Midbrain (tissue), 1 donor: ENCODE data around the gene CTXND2.
"Not testable (repeated sequence)": the region's sequence is repeated elsewhere in the genome, so short reads cannot be mapped to it uniquely, and the experiment has no call there.

Source experiments
- DNase-seq: peaks from one replicate; lab custom pipeline; 2025; lab: John Stamatoyannopoulos, UW

CTXND2 gene

DNA sequence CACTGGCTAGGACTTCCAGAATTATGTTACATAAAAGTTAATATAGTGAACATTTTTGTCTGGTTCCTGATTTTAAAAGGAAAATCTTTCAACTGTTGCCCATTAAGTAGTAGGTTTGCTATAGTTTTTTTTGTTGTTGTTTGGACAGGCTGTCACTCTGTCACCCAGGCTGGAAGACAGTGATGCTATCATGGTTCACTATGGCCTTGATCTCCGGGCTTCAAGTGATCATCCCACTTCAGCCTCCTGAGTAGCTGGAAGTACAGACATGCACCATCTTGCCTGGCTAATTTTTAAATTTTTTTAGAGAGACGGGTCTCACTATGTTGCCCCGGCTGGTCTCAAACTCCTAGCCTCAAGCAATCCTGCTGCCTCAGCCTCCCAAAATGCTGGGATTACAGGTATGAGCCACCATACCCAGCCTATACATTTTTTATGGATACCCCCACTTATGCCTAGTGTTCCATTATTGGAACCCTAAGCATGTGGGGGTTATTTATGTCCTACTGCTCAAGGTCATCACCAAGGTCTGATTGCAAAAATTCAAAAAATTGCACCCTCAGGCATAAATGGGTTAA is 6.5 kb downstream of the CTXND2 start:
- no peak for DNase-seq

DNA sequence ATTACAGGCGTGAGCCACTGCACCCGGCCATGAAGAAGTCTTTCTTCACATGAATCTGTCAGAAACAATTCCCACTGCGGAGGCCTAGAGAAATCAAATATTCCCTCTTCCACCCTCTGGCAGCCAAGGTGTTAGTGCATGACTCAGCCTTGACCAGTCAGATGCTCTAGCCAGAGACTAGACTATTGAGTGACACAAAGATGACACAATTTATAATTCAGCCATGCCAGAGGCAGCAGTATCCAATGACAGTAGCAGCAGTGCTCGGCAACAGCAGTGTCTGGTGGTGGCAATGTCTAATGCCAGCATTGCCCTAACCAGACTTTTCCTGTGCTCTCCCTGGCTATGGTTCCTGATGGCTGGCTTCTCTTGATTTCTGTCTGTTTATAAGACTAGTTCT is 8.7 kb downstream of the CTXND2 start:
- no peak for DNase-seq

DNA sequence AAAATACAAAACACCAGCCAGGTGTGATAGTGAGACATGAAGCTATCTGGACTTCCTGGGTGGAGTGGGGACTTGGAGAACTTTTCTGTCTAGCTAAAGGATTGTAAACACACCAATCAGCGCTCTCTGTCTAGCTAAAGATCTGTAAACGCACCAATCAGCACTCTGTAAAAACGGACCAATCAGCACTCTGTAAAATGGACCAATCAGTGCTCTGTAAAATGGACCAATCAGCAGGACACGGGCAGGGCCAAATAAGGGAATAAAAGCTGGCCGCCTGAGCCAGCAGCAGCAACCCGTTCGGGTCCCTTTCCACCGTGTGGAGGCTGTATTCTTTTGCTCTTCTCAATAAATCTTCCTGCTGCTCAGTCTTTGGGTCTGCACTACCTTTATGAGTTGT is 12.9 kb downstream of the CTXND2 start:
- not testable (repeated sequence) for DNase-seq

DNA sequence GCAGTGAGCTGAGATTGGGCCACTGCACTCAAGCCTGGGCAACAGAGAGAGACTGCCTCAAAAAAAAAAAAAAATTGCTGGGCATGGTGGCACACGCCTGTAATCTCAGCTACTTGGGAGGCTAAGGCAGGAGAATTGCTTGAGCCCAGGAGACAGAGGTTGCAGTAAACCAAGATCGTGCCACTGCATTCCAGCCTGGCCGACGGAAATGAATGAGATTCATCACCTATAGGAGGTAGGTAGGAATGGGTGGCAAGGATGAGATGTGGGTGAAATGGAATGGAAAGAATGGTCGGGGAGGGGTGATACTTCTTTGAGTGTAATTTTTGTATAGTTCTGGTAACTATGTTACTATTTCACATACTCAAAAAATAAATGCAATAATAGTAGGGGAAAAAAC is 15.4 kb downstream of the CTXND2 start:
- no peak for DNase-seq

DNA sequence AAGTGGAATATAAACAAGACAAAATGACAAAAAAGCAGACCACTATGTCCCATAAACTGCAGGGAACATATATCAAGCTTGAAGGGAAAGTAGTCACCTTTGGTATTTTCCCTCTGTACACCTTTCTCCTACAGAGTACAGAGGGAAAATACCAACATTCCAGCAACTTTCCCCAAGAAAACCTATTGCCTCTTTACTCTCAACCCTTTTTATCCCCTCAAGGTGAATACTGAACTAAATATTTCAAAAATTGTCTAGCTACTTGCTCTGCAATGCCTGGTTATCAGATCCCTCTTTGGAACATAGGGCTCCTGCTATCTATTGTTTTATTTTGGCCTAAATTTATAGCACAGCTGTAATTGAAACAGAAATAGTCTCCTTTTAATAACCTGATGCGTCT is 15.8 kb downstream of the CTXND2 start:
- DNase-seq = no peak

DNA sequence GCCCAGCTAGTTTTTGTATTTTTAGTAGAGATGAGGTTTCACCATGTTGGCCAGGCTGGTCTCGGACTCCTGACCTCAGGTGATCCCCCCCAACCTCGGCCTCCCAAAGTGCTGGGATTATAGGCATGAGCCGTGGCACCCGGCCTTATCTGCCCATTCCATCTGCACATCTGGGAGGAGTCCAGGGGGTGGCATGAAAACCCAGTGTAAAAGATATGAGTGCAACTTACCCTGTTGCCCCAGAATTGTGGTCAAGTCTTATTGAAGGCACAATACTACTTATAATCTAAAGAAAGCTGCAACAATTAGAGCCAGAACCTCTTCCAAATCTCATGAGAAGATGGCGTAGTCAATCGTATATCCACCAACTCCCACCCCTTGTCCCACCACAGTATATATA is 18.4 kb downstream of the CTXND2 start:
- DNase-seq = no peak

DNA sequence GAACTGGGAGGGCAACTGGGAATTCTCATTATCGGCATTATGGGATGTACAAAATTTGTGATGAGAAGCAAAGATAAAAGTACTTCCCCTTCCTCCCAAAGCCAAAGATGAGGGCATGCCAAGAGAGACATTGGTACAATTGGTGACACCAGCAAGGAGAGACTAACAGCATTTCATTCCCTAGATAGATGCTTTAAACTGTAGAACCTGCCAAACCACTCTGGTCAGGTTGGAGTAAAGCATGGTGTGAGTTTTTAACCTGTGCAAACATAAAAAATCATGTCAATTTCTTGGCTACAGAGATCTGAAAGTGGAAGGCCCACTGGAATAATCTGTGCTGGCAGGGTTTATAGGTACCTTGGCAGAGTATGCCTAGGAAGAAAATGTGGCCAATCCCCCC is 19.4 kb downstream of the CTXND2 start:
- no peak for DNase-seq

DNA sequence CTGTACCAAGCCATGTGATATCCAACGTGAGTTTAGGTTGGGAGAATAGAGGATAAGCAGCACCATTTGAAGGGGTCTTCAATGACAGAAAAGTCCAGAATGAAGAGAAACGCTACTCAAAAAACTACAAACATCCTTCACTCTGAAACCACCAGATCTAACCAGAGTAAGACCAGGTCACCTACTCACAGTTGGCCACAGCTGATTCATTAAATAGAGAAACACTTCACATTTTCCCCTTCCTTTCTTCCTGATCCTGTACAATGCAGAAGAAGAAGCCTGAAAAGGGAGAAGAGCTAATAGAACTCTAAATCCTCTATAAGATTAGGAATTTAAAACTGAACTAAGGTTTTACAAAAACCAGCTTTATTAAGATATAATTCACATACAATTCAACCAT is 19.9 kb downstream of the CTXND2 start:
- DNase-seq = no peak

DNA sequence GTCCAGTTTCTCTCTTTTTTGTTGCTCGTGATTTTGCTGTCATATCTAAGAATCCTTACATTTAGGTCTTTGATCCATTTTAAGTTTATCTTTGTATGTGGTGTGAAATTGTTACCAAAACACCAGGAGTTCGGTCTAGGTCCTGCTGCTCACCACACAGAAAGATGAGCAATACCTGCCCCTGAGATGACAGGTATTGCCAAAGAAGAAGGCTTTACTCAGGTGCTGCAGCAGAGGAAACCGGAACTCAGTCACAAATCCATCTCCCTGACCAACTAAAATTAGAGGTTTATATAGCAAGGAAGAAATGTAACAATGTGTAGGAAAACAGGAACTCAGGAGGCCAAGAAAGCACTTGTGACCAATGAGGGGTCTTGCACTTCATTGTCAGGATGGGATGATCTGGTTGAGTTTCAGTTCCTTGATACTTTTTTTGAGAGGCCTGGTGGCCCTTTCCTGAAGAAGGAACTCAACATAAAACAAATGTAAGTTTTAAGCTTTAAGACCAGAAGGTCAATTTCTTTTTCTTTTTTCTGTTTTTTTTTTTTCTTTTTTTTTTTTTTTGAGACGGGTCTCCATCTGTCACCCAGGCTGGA is 22.7 kb downstream of the CTXND2 start:
- no peak for DNase-seq

DNA sequence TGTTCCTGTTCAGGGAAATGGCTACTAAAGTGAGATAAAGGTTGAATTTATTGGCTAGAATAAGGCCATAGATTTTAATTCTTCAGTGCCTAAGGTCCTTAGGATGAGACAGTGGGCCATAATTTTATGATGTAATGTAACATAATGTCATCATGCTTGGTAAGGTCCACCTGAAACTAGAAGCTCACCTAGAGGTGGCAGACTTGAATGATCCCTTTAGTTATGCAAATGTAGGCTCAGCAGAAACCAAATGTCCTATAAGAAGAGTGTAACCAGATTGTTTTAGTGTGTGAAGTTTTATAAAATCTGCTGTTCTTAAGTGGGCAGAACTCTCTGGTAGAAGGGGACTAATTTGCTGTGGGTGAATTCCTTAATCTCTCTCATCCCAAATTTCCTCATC is 25.7 kb downstream of the CTXND2 start:
- DNase-seq = no peak

DNA sequence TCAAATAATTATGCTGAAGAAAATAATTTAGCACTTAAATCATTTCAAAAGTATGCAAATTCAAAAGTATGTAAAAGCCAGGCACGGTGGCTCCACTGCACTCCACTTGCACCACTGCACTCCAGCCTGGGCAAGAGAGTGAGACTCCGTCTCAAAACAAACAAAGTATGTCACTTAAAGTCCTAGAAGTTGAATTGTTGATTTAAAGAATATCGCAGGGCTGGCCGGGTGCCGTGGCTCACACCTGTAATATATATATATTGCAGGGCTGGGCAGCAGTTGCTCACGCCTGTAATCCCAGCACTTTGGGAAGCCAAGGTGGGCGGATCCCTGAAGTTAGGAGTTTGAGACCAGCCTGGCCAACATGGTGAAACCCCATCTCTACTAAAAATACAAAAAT is 30.5 kb downstream of the CTXND2 start:
- no peak for DNase-seq

DNA sequence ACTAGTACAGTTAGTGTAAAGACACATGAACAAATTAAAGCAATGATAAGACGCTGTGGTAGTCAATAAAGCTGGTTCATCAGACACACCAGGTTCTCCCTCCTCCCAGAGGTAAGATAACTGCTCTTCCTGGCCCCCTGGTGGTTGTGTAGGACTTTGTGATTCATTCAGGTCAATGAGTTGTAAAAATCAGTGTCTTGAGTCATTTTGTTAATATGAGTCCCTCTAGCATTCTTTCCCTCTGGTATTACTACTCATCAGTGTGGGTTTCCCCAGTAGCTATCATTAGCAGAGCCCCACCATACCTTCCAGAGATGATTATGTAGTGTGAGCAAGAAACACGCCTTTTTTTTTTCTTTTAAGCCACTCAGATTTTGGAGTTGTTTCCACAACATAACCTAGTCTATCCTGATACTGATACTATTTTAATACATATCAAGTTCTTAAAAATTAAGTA is 35.6 kb downstream of the CTXND2 start:
- peak; percentile 42 for DNase-seq

DNA sequence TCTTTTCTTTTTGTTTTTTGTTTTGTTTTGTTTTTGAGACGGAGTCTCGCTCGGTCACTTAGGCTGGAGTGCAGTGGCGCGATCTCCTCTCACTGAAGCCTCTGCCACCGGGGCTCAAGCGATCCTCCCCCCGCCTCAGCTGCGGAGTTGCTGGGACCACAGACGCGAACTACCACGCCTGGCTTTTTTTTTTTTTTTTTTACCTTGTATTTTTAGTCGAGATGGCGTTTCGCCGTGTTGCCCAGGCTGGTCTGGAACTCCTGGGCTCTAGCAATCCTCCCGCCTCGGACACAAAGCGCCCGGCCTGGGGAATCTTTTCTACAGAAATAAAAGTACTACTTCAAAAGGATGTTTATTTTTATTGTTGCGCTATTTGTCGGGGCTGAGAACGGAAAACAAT is 38.1 kb downstream of the CTXND2 start:
- DNase-seq = no peak

DNA sequence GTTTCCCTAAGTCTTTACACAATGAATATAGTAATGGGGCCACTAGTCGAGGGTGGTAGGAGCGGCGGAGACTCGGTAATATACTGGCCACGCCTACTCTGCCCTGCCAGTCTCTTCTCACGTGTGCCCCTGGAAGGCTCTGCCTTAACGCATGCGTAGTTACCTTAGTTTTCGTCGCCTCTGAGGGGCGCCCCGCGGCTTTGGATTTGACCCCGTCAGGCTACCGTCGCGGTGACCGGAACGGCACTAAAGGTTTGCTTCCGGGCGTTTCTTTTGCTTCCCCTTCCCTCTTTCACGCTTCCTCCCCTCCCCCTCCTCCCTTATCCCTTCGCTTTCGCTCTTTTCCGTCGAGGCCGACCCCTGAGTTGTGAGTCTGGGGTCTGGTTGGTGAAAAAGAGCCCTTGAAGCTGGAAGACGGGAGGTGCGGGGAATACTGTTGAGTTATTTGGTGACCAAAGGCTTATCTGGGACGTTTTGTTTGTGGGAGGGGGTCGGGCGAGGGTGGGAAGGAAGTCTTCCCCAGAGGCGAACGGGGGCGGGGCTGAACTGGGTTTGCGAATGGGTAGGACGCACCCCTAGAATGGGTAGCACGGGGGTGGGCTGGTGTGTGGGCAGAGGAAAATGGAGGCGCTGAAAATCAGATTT is 39.3 kb downstream of the CTXND2 start, which contains the start of gene SETDB1:
Gene SETDB1 (plus strand): TSS at position 267 of the 645 bp plus-strand sequence. CDS start 1,352 bp downstream, outside the sequence.
- peak; percentile 93 for DNase-seq

DNA sequence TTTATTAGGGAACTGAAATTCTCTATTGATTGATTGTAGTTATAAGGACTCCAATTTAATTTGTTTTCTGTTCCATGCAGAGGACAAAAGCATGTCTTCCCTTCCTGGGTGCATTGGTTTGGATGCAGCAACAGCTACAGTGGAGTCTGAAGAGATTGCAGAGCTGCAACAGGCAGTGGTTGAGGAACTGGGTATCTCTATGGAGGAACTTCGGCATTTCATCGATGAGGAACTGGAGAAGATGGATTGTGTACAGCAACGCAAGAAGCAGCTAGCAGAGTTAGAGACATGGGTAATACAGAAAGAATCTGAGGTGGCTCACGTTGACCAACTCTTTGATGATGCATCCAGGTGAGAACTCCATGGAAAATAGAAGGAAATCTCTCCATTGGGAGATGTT is 40.7 kb downstream of the CTXND2 start:
- DNase-seq = no peak

DNA sequence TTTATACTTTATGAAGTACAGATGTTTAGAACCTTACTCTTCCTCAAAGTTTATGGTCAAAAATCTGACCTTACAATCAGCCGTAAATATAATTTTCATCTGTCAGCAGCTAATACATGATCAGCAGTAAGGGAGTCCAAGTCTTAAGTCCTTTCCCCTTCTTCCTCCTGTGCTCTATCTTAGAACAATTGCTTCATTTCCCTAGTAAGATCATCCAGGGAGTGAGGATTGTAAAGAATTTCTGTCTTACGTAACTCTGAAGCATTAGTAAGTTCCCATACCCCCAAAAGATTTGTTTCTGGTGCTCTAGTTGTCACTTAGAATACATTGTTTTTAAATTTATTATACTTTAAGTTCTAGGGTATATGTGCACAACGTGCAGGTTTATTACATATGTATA is 41.4 kb downstream of the CTXND2 start:
- no peak for DNase-seq

DNA sequence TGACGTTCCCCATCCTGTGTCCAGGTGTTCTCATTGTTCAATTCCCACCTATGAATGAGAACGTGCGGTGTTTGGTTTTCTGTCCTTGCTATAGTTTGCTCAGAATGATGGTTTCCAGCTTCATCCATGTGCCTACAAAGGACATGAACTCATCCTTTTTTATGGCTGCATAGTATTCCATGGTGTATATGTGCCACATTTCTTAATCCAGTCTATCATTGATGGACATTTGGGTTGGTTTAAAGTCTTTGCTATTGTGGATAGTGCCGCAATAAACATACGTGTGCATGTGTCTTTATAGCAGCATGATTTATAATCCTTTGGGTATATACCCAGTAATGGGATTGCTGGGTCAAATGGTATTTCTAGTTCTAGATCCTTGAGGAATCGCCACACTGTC is 41.8 kb downstream of the CTXND2 start:
- DNase-seq = not testable (repeated sequence)

DNA sequence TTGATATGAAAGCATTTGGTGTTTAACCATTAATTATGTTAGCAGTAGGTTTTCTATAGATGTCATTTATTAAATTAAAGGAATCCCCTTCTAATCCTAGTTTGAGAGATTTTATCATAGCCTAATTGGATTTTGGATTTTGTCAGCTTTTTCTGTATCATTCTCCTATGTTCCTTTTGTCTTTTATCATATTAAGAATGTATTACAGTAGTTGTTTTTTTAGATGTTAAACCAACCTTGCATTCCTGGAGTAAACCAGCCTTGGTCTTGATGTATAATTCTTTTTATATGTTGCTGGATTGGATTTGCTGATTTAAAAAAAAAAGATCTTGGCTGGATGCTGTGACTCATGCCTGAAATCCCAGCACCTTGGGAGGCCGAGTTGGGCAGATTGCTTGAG is 44.8 kb downstream of the CTXND2 start:
- DNase-seq = no peak

DNA sequence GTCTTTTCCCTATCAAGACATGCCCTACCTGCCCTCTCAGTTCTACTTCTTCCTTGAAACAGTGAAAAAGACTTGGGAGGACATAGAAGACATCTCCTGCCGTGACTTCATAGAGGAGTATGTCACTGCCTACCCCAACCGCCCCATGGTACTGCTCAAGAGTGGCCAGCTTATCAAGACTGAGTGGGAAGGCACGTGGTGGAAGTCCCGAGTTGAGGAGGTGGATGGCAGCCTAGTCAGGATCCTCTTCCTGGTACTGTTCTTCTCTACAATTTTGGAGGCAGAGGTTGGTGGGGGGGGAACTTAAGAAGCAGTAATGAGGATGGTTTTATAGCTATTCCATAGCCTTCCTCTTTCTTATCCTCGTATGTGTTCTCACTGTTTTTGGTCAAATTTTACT is 57.9 kb downstream of the CTXND2 start:
- no peak for DNase-seq

DNA sequence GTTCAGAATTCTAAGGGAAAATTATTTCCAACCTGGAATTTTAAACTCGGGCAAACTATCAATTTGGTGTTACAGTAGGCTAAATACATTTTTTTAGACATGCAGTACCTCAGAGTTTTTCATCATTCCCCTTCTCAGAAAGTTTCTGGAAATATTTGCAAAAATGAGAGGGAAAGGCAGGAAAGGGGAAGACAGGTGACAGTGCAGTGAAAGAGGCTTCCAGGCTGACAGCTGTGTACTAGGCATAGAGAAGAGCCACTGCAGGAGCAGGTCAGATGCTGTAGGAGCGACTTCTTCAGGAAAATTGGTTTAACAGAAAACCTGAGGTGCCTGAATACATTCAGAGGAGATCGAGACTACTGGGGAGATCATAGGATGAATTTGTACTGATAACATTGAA is 67.8 kb downstream of the CTXND2 start:
- DNase-seq = no peak

DNA sequence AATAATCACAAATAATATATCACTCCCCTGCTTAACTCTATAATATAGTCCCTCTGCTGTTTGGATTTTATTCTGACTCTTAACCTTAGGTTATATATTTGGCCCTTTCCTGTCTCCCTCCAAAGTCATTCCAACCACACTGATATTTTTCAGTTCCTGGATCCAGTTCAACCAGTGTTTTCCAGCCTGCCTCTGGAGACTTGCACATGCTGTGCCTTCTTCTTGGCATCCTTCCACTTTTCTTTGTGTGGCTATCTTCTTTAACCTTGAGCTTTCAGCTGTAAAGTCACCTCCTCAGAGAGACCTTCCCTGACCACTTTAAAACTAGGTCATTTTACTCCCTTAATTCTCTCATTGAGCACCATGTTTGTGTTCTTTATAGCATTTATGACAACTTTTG is 68.3 kb downstream of the CTXND2 start:
- no peak for DNase-seq

DNA sequence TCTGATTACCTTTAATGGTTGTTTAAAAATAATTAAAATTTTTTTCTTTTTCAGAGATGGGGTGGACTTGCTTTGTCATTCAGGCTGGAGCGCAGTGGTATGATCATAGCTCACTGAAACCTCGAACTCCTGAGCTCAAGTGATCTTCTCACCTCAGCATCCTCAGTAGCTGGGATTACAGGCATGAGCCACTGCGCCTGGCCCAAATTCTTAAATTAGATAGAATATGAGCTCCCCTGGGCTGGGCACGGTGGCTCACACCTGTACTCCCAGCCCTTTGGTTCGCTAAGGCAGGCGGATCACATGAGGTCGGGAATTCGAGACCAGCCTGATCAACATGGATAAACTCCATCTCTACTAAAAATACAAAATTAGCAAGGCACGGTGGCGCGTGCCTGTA is 70.7 kb downstream of the CTXND2 start:
- no peak for DNase-seq

DNA sequence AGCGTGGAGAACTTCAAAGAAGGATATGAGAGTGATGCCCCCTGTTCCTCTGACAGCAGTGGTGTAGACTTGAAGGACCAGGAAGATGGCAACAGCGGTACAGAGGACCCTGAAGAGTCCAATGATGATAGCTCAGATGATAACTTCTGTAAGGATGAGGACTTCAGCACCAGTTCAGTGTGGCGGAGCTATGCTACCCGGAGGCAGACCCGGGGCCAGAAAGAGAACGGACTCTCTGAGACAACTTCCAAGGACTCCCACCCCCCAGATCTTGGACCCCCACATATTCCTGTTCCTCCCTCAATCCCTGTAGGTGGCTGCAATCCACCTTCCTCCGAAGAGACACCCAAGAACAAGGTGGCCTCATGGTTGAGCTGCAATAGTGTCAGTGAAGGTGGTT is 73.7 kb downstream of the CTXND2 start:
- DNase-seq = no peak

DNA sequence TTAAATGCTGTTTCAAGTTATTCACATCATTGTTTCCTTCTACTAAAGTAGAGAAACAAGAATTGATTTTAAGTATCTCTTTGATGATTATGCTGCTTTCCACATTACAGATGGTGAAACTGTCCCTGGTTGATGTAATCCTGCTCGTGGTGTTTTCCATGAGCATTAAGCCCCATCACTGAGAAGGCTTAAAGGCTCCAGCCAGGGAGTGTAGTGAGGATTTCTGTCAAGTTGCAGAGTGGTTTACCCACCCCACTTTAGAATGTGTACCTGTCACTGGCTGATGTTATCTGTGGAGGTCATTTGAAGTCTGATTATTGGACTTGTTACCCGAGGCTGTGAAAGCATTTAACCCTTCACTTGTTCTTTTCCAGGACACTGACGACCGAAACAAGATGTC is 74.8 kb downstream of the CTXND2 start:
- no peak for DNase-seq
